T-helper 1 cell treated with Interleukin-12 subunit alpha and Interleukin-12 subunit beta and Interleukin-4 antibody, amounts not matched to agents 30 ng/mL and 1 ng/mL, for 36 hours (primary cell): ENCODE results near the gene AP1S3. TPM values are rescaled to one million over a fixed set of nuclear protein-coding genes. Genes with fewer than 3 reads are reported as not detected.
"Not testable (repeated sequence)": the region's sequence is repeated elsewhere in the genome, so short reads cannot be mapped to it uniquely, and the experiment has no call there.

Experiments
- intact Hi-C: fragments of 100-400 bp; cut with micrococcal nuclease; formaldehyde crosslinking; loops from one replicate; pipeline ENCODE4 v1.15.1; 2024
- total RNA-seq: library from RNA; stranded (reverse); gene quantifications from 2 replicates; pipeline ENCODE4 v1.2.3, GENCODE V29; 2022

Gene AP1S3
- total RNA-seq, 1 donor from 2014 or later = 7.1 TPM

DNA sequence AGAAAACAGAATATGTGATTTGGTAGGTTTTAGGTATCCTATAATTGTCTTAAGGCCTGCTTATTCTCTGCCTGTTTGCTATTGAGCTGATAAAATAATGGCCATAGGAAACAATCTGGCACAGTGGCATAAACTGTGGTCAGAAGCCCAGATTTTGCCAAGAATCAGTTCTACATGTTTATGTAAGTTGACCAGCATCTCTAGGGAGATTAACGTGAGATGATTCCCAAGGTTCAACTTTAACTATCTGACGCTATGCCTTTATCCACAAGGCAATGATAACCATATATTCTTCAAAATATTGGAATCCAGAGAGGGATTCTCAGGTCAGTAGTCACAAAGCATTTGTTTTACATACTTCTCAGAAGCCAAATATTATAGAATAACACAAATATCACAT lies 25.6 kb downstream of the AP1S3 start:
- intact Hi-C loops = no loop called here

DNA sequence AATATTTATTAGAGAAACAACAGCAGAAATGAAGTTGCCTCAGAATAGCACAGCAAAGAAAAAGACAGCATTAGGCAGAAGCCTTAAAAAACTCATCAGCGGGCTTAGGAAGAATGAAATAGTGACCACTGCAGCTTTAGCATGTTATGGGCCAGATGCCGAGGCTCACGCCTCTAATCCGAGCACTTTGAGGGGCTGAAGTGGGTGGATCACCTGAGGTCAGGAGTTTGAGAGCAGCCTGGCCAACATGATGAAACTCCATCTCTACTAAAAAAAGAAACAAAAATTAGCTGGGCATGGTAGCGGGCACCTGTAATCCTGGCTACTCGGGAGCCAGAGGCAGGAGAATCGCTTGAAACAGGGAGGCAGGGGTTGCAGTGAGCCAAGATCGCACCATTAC lies 32.4 kb downstream of the AP1S3 start:
- intact Hi-C loops = no loop called here

DNA sequence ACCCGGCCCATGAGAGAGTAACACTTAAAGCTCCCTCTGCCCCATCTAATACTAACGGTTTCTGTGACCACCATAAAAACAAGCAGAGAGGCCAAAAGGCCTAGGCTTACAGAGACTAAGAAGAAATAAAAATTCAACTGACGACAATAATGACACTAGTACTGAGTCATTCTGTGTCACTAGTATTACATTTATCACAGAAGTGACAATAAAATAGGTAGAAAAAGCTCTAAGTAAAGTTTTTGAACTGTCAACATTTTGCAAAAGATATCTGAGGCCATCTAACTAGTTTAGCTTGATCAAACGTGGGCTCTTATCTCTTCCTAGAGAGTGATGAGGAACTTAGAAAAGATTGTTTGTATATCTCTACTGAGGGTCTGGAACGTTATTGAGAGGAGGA lies 35.6 kb downstream of the AP1S3 start:
- intact Hi-C loops = no loop called here

DNA sequence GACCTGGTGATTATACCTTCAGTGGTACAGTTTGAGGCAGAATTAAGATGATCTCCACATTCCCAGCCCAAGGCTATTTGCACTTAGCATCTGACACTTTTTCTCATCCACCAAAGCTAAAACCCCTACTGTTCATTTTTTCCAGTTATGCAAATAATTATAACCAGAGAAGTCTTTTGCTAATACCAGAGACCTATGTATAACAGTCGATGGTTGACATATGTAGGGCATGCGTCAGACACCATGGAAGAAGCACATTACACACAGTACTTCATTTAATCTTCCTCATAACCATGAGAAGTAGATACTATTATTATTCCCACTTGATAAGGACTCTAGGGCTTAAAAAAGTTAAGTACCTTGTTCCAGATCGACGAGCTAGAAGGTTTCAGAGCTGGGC lies 36.5 kb downstream of the AP1S3 start:
- intact Hi-C loops = no loop called here

DNA sequence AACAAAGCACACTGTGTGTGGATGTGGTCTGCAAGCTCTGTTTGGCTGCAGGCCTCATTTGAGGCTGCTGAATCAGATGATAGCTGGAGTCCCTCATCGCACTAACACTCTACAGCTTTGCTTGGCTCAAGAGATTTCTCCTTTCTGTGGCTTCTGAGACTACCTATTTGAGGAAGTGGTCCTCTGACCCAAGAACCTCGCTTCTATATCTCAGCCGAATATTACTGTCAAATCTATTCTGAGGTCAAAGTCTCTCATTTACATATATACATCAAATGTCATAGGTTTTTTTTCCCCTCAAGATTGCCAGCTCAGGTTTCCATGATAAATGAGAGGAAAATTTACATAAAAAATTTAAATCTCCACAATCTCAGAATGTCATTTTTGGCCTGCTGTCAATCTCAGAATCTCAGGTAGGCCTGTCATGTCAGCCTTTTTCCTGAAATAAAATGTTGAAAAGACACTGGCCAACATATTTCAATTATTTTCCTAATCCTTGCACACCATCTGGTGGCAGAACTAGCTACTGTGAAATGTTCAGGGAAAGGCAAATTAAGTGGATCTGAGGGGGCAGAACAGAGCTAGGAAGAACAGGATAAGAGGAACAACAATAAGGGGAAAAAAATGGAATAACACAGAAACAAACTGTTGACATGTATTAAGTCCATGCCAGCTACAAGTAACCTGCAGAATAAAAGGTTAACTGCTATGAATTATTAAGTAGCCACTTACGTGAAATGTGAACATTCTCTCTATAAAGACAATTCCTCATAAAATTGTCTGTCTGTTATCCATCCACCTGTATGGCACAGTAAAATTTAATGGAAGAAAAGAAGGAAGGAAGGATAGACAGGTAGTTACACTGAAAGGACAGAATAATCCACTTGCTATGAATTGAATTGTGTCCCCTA lies 39.3 kb downstream of the AP1S3 start:
- intact Hi-C loops = loop anchor here (1.0 to 5.0 kb wide), 2 partner anchors 71 to 341 kb away; no protein-coding TSS in a partner anchor

DNA sequence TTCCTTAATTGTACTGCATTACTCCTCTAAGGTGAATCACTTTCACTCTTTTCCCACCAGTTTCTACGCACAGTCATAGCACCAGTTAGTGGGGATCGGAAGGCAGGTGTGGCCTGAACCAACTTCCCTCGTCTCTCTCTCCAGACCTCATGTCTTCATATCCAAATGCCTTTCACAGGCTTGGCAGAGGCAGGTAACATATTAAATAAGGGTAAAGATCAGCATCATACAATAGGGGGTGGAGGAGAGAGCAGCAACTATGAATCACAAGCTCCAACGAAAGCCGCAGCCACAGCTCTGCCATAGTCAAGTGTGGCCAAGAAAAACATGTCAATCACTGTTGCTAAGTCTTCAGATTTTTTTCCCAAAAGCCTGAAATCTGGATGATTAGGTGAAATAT lies 40.3 kb downstream of the AP1S3 start:
- intact Hi-C loops = loop anchor here (5.0 kb wide), 1 partner anchor 340 kb away; no protein-coding TSS in a partner anchor

DNA sequence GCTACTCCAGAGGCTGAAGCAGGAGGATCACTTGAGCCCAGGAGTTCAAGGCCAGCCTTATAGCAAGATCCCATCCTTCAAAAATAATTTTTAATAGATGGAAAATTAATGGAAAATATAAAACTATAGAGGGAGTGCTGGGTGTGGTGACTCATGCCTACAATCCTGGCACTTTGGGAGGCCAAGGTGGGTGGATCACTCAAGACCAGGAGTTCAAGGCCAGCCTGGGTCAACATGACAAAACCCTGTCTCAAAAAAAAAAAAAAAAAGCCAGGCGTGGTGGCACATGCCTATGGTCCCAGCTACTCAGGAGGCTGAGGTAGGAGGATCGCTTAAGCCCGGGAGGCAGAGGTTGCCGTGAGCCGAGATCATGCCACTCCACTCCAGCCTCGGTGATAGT lies 48.0 kb downstream of the AP1S3 start:
- intact Hi-C loops = no loop called here

DNA sequence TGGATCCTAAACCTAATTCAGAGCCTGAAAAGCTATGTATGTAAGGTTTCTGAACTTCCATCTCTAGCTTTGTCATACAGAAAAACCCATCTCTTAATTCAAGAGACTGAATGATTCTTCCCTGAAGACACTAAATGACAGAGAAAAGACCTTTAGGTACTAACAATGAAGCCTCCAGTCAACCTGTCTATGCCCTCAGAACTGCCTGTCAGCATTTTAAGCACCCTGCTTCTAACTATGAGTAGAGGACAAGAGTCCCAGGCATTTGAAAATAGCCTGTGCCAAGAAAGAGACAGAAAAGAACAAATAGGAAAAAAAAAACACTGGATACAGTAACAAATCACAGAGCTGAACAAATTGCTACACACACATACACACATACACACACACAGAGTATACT lies 48.6 kb downstream of the AP1S3 start:
- intact Hi-C loops = no loop called here

DNA sequence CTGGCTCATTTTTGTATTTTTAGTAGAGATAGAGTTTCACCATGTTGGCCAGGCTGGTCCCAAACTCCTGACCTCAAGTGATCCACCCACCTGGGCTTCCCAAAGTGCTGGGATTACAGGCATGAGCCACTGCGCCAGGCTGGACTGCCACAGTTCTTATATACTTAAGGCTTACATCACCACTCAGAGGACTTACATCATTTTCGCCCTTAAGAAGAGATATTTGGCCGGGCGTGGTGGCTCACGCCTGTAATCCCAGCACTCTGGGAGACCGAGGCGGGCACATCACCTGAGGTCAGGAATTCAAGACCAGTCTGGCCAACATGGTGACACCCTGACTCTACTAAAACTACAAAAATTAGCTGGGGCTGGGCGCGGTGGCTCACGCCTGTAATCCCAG lies 49.3 kb downstream of the AP1S3 start:
- intact Hi-C loops = not testable (repeated sequence)

DNA sequence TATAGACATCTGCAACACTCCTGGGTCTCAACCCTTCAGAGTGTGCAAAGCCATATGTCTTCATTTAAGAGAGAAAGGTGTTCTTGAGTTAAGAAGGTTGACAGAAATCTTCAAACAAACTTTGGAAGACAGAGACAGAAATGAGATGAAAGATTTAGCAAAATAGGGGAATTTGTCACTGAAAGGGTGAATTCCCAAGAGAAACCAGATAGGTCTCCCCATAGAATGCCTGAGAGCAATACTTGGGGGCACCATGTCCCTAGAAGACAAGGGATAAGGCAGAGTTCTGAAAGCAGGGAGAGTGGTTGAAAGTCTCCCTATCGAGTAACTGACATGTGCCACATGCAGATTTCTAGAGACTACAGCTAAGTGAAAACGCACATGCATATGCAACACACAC lies 50.0 kb downstream of the AP1S3 start:
- intact Hi-C loops = no loop called here

DNA sequence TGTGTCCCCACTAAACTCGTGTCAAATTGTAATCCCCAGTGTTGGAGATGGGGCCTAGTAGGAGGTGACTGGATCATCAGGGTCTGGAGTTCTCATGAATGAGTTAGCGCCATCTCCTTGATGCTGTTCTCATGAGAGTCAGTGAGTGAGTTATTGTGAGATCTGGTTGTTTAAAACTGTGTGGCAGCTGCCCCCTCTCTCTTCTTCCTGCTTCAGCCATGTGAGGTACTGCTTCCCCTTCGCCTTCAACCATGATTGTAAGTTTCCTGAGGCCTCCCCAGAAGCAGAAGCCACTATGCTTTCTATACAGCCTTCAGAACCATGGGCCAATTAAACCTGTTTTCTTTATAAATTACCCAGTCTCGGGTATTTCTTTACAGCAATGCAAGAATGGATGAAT lies 50.4 kb downstream of the AP1S3 start:
- intact Hi-C loops = no loop called here

DNA sequence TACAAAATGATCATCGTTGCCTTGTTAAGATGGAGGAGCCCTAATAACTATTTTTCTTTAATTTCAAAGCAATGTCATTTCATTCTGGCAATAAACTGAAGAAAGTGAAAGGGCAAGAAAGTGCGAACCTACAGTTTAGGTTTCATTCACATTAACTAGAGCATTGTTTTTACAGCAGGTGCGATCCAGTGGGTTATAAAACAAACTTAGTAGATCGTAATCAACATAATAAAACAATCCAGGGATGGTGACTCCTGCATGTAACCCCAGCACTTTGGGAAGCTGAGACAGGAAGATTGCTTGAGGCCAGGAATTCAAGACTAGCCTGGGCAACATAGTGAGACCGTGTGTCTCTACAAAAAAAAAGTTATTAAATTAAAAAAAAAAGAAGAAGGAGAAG lies 51.1 kb downstream of the AP1S3 start:
- intact Hi-C loops = no loop called here

DNA sequence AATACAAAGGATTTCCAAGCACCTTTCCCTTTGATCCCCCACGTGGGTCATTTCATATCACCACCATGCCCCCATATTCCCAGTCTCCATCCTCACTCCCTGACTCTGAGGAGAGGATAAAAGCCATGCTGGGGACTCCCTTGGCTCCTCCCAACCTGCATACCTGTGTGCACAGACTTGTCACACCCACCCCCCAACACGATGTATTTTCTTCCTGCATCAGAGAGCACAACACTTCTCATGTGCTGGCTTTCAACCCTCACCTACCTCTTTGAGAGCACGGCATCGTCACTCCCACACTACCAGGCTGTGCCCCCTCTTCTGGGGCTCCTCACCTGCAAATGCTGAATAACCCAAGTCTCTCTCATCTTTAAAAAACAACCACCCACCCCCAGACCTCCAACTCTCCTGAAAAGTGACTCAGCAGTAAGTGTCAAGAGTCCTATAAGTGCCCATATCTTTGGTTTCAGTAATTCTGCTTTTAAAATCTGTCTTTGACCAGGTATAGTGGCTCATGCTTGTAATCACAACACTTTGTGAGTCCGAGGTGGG lies 53.1 kb downstream of the AP1S3 start:
- intact Hi-C loops = no loop called here

DNA sequence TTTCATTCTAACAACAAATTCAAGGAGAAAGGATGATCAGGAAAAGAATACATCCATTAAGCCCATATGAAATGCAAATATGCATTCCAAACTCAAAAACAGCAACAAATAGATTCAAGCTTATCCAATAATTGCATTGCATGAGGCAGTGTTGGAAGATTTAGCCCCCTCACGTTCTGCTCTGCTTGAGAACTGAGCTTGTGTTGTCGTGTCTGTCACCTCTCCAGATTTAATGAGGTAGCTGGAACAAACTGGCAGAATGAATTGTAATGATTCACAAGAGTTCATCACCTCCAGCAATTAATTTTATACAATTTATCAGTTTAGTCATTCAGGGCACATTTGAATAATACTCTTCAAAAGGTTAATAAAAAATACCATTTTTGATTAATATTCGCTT lies 54.8 kb downstream of the AP1S3 start:
- intact Hi-C loops = no loop called here

DNA sequence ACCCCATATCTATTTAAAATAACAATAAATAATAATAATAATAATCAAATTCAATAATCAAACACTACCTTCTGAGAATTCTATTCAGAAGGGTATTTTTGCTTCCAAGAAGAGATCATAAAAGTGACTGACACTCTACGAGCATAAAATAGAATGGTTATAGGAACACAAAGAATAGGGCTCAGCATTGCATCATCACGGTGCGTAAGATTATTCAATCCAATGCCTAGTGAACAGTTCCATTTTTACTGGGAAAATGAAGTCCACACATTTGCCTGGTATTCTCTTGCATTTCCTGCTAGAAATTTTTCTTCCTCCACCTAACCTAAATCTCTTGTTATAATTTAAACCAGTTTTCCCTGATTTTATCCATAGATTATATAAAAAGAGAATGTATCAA lies 55.8 kb downstream of the AP1S3 start:
- intact Hi-C loops = no loop called here

DNA sequence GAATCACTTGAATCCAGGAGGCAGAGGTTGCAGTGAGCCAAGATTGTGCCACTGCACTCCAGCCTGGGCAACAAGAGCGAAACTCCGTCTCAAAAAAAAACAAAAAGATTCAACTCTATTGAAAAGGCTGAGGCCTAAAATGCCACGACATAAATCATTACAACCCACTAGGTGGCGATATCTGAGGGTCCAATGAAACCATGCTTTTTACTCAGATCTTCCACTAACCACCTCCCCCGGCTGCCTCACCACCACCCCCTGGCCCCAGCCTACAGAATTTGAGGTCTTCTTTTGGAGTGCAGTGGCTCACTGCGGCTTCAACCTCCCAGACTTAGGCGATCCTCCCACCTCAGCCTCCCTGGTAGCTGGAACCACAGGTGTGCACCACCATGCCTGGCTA lies 57.5 kb downstream of the AP1S3 start:
- intact Hi-C loops = loop anchor here (1.0 kb wide), 5 partner anchors 19 to 589 kb away; partner anchors contain the start of gene MRPL44

DNA sequence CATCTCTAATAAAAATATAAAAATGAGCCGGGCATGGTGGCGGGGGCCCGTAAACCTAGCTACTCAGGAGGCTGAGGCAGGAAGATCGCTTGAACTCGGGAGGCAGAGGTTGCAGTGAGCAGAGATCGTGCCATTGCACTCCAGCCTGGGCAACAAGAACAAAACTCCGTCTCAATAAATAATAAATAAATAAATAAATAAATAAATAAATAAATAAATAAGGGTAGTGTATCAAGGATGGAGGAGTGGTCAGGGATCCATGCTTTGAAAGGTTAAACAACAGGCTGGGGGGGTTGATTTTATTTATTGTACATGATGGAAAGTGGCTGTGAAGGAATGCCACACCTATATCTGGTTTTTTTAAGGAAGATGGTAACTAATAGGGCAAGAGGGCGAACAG lies 63.2 kb downstream of the AP1S3 start:
- intact Hi-C loops = no loop called here

DNA sequence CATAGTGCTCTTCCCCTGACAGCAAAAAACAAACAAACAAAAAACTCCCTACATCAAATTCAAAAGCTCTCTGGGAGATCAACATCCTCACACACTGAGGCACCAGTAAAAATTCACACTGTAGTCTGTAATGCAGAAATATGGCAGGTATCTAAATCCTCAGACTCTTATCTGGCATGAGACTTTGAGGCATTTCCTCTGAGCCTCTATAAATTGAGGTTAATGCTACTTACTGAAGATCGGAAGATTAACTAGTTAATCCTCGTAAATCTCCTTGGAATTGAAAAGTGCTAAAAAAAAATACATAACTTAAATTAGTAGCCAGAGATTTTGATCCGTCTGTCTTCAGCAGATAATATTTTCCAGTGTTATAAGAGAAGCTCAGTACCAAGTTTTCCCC lies 65.0 kb downstream of the AP1S3 start:
- intact Hi-C loops = no loop called here

DNA sequence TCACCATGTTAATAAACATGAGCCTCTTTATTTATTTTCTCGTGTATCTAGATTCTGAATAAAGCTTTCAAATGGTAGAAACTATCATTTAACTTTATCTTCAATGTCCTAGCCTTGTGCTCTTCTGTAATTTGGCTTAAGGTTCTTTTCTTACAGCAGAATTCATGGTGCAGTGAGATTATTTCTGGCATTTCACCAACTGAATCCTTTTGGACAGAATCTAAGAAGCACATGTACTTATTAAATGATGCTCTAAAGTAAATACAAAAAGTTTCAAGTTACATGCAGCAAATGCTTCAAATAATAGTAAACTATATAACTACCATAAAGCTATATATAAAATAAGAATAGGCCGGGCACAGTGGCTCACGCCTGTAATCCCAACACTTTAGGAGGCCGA lies 65.9 kb downstream of the AP1S3 start:
- intact Hi-C loops = no loop called here

DNA sequence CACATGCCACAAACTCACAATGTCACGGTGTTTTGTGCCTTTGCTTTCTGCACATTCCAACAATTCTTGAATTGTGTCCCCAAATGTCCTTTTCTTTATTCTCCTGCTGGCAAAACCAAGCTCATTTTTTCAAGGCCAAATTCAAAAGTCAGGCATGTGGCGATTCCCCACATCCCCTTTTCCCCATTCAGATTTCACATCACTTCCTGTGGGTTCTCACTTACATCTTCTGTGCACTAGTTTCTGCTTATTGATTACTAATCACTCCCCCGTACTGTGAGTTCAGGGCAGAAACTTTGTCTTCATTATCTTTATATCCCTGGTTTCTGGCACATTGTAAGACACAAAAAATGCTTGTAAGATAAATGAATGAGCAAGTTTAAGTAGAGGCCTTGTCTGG lies 69.2 kb downstream of the AP1S3 start:
- intact Hi-C loops = no loop called here

DNA sequence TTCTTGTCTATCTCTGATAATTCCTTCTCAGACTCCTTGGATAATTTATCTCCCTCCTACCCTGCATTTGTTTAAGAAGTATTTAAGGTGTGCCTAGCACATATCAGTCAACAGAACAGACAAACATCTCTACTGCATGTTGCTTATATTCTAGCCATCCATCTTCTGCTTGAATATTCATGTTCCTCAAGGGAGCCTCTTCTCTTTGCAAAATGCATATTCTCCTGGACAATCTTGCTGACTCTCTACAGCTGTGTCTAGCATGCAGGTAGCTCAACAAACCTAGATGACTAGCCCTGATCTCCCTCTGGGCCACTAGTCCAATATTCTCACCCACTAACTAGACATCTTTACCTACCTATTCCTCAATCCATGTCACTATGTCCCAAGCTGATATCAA lies 70.0 kb downstream of the AP1S3 start:
- intact Hi-C loops = no loop called here

DNA sequence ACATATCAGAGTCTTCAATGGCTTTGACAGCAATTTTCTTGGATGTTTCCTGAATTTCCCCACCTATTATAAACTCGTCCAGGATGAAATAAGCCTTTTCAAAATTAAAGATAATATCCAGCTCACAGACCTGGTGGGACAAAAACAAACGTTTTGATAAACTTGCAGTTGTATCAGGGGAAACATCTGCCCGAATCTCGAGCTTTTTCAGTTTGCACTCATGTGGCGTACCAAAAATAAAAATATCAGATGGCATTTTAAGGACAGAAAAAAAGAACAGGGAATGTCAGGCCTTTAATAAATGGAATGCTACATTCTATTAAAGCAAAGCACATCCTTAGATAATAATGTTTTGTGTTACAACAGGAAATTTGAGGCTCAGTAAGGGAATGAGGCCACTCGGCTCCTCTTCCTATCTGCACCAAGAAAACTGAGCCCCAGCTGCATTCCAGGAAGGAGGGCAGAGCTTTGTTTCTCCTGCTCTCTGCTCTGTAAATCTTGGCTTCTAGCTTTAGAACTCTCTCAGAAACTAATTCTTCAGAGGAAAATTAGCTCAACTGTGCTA lies 72.1 kb downstream of the AP1S3 start:
- intact Hi-C loops = no loop called here

DNA sequence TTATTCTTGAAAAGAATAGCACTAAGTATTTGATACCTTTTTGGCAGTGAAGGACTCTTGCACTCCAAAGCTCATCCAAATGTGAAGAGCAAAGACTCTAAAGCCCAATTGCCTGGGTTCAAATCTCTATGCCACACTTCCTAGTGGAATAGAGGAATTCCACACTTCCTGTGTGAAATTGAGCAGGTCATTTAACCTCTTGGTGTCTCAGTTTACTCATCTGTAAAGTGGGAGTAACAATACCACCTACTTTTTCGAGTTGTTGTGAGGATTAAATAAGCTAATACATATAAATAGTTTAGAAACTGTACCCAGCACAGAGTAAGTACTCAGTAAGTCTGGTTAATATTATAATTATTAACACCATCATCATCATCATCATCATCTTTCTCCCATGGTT lies 72.6 kb downstream of the AP1S3 start:
- intact Hi-C loops = no loop called here
